B cell (primary cell): ENCODE measurements around the gene DRAP1. TPM values are rescaled to one million over a fixed set of nuclear protein-coding genes. Genes with fewer than 3 reads are reported as not detected.

ENCODE experiments used
- ATAC-seq: fragments of 200-7000 bp; cut with Tn5 transposase; one replicate; pipeline ENCODE4 v1.10.0; 2021; ENCODE audit warnings: low read depth, mild to moderate bottlenecking, moderate number of reproducible peaks, moderate library complexity
- CTCF ChIA-PET: fragments of 350-600 bp; sonication (Branson Sonifier 250); formaldehyde crosslinking; loops from one replicate; lab custom pipeline; 2021; ENCODE audit warnings: antibody characterized with exemption, inconsistent platforms; lab: Charles Lee
- POLR2A ChIA-PET: fragments of 350-600 bp; sonication (Branson Sonifier 250); formaldehyde crosslinking; loops from one replicate; lab custom pipeline; 2021; ENCODE audit warnings: antibody characterized with exemption; lab: Charles Lee
- DNase-seq: peaks from one replicate; pipeline ENCODE4 v3.0.0; 2013
- H2AFZ ChIP-seq: 2 replicates; pipeline ENCODE4 v1.6.1; 2012; ENCODE audit warnings: mild to moderate bottlenecking, low read depth, low read length; ENCODE audit not compliant: insufficient read depth, poor library complexity, severe bottlenecking
- H3K27ac ChIP-seq, 2 donors: 1 replicate in 1 of 2; 2 replicates in 1 of 2; pipeline ENCODE4 v1.5.1; 2012 to 2013; ENCODE audit warnings: low read length in 2 of 2, mild to moderate bottlenecking in 2 of 2, moderate library complexity in 1 of 2
- H3K27me3 ChIP-seq, 4 experiments: fragments of 200-600 bp in 1 of 4; sonication (generic) in 1 of 4; replicated peaks in 1 of 4; 1 replicate in 2 of 4; 2 replicates in 2 of 4; pipeline versions ENCODE4 v1.6.1 to v1.7.0; 2013 to 2016; ENCODE audit warnings: low read length in 3 of 4, mild to moderate bottlenecking in 2 of 4, mixed read lengths in 1 of 4, moderate library complexity in 1 of 4; ENCODE audit not compliant: insufficient read depth in 4 of 4, control insufficient read depth in 3 of 4; ENCODE audit errors: control extremely low read depth in 1 of 4
- H3K36me3 ChIP-seq, 2 experiments: replicated peaks in 1 of 2; 1 replicate in 1 of 2; 2 replicates in 1 of 2; pipeline versions ENCODE4 v1.6.1 to v1.7.1; 2013; ENCODE audit warnings: low read length in 1 of 2; ENCODE audit not compliant: insufficient read depth in 2 of 2, control insufficient read depth in 1 of 2; ENCODE audit errors: control extremely low read depth in 1 of 2, extremely low read depth in 1 of 2
- H3K4me1 ChIP-seq, 2 donors: fragments of 200-600 bp in 1 of 2; sonication (generic) in 1 of 2; 1 replicate in 1 of 2; 2 replicates in 1 of 2; pipeline versions ENCODE4 v1.5.1 to v1.6.1; 2013 to 2017; ENCODE audit warnings: low read length in 2 of 2; ENCODE audit not compliant: control insufficient read depth in 2 of 2, insufficient read depth in 2 of 2
- H3K4me2 ChIP-seq: replicated peaks from 2 replicates; pipeline ENCODE3; 2012; ENCODE audit warnings: mild to moderate bottlenecking, low read depth, low read length; ENCODE audit not compliant: poor library complexity, severe bottlenecking
- H3K4me3 ChIP-seq, 5 experiments: fragments of 200-600 bp in 1 of 5; sonication (generic) in 1 of 5; 1 replicate in 3 of 5; 2 replicates in 2 of 5; pipeline versions ENCODE4 v1.5.1 to v1.7.0; 2011 to 2016; ENCODE audit warnings: low read length in 4 of 5, mild to moderate bottlenecking in 4 of 5, low read depth in 2 of 5, control low read depth in 1 of 5, moderate library complexity in 1 of 5; ENCODE audit not compliant: insufficient read depth in 1 of 5; ENCODE audit errors: control extremely low read depth in 1 of 5, extremely low read depth in 1 of 5
- H3K79me2 ChIP-seq: fragments of 200-600 bp; sonication (generic); one replicate; pipeline ENCODE4 v1.6.0; 2016; ENCODE audit warnings: low read length; ENCODE audit not compliant: control insufficient read depth, insufficient read depth
- H3K9ac ChIP-seq: fragments of 200-600 bp; sonication (generic); 2 replicates; pipeline ENCODE4 v1.6.1; 2017; ENCODE audit warnings: mild to moderate bottlenecking, low read length, moderate library complexity
- H3K9me3 ChIP-seq, 3 donors: one replicate each; pipeline versions ENCODE4 v1.6.1 to v1.7.1; 2013; ENCODE audit warnings: low read length in 2 of 3; ENCODE audit not compliant: control insufficient read depth in 2 of 3, insufficient read depth in 1 of 3; ENCODE audit errors: control extremely low read depth in 1 of 3
- H4K20me1 ChIP-seq: 2 replicates; pipeline ENCODE4 v1.6.0; 2012; ENCODE audit warnings: mild to moderate bottlenecking, low read length; ENCODE audit not compliant: insufficient read depth, control insufficient read depth, poor library complexity, severe bottlenecking
- H3K27ac Mint-ChIP-seq: one replicate; pipeline ENCODE4 v1.8.0; 2021; ENCODE audit warnings: mixed read lengths
- H3K27me3 Mint-ChIP-seq: one replicate; pipeline ENCODE4 v1.8.0; 2021; ENCODE audit warnings: mixed read lengths
- H3K4me1 Mint-ChIP-seq: one replicate; pipeline ENCODE4 v1.8.0; 2021; ENCODE audit warnings: mixed read lengths
- H3K4me3 Mint-ChIP-seq: one replicate; pipeline ENCODE4 v1.8.0; 2021; ENCODE audit warnings: mixed read lengths
- H3K9me3 Mint-ChIP-seq: one replicate; pipeline ENCODE4 v1.8.0; 2022; ENCODE audit warnings: mixed read lengths; ENCODE audit not compliant: insufficient read depth
- CTCF ChIP-seq: fragments of 200-600 bp; IDR thresholded peaks from one replicate; pipeline ENCODE4 v1.8.0; 2022; ENCODE audit warnings: antibody characterized with exemption, mild to moderate bottlenecking
- EZH2 ChIP-seq: IDR thresholded peaks from 2 replicates; pipeline ENCODE4 v1.6.1; 2012; ENCODE audit warnings: borderline replicate concordance, low read depth, mild to moderate bottlenecking, moderate library complexity, low read length; ENCODE audit not compliant: insufficient read depth, poor library complexity, severe bottlenecking
- WGBS: methylation state at CpG from one replicate; pipeline ENCODE4 v1.1.5; 2013; ENCODE audit warnings: missing lambda C conversion rate; ENCODE audit not compliant: insufficient coverage; 5-methylcytosine and 5-hydroxymethylcytosine counted together
- intact Hi-C: fragments of 100-400 bp; cut with micrococcal nuclease; formaldehyde crosslinking; loops from one replicate; pipeline ENCODE4 v1.10.0; 2022
- polyA plus RNA-seq: library from polyadenylated mRNA; depleted of rRNA; stranded (reverse); fragments of >200 nt; gene quantifications from 2 replicates; pipeline ENCODE4 v1.2.3, GENCODE V29; 2012
- total RNA-seq, 2 donors: library from RNA; stranded (reverse); fragments of 120-200 nt in 1 of 2; gene quantifications; 1 replicate in 1 of 2; 2 replicates in 1 of 2; pipeline versions ENCODE4 v1.2.3 to v1.2.4, GENCODE V29; 2013 to 2022

DRAP1 gene
- total and polyA plus RNA-seq, 2 donors (not counting 1 experiment from before 2014, with no cell fraction given), result 71.7 to 83.9 TPM

GRCh38 chr11:65928667-65929066 lies 9.4 kb downstream of the DRAP1 start:
- H3K4me3 ChIP-seq, result peak overlapping the region in 2 of 5 experiments; percentile 11 to 67
- DNase-seq (no peak), ATAC-seq (no peak)
- no peaks in the 10 kb centered on the region for H3K9me3 ChIP-seq
- H4K20me1 ChIP-seq, result no peaks in the 10 kb centered on the region
- Mint-ChIP-seq H3K9me3 (no peaks in the 10 kb centered on the region), H3K4me3 (peak overlapping the region; percentile 52), H3K4me1 (peaks cover 18% of the 10 kb centered on the region), H3K27me3 (no peaks in the 10 kb centered on the region), H3K27ac (peak overlapping the region; percentile 98)
- no peaks in the 10 kb centered on the region for H3K79me2 ChIP-seq
- no peaks in the 10 kb centered on the region for H3K27me3 ChIP-seq
- H3K4me1 ChIP-seq, result peaks cover 20 to 22% of the 10 kb centered on the region in 2 donors
- CTCF ChIA-PET, result interaction anchor here (0.8 to 3.1 kb wide), 6 partner anchors 32 to 93 kb away, joined by 4 to 18 read pairs (median 4); partner anchors contain the start of genes CCDC85B and FIBP
- POLR2A ChIA-PET, result interaction anchor here (1.2 to 1.8 kb wide), 5 partner anchors 32 to 217 kb away, joined by 3 to 9 read pairs (median 5); partner anchors contain the start of genes CCDC85B, FIBP, KAT5 and SART1
- WGBS, result 49% methylated on average over 4 of the region's 6 CpGs
- H3K27ac ChIP-seq, result peak overlapping the region; percentile 40 to 79
- TF ChIP-seq EZH2 (no peak), CTCF (no peak)
- H3K9ac ChIP-seq, result no peak overlapping the region
- H2AFZ ChIP-seq, result peak overlapping the region; percentile 89
- peak overlapping the region; percentile 84 for H3K4me2 ChIP-seq
- H3K36me3 ChIP-seq, result no peaks in the 10 kb centered on the region
- intact Hi-C loops, result loop anchor here (1.0 to 2.0 kb wide), 3 partner anchors 9 to 38 kb away; partner anchors contain the start of genes C11orf68, CCDC85B, DRAP1 and SART1

- WGBS, result 84% methylated on average over 12 of the region's 13 CpGs
- Mint-ChIP-seq H3K4me1 (peaks cover 18% of the 10 kb centered on the region), H3K27ac (no peak overlapping the region), H3K4me3 (no peak overlapping the region), H3K27me3 (no peaks in the 10 kb centered on the region), H3K9me3 (no peaks in the 10 kb centered on the region)
- no peak overlapping the region for H3K4me3 ChIP-seq
- no peaks in the 10 kb centered on the region for H3K27me3 ChIP-seq
- no peaks in the 10 kb centered on the region for H4K20me1 ChIP-seq
- H3K36me3 ChIP-seq, result no peaks in the 10 kb centered on the region
- no peak overlapping the region for H3K9ac ChIP-seq
- H3K4me1 ChIP-seq, result peaks cover 20 to 22% of the 10 kb centered on the region in 2 donors
- H2AFZ ChIP-seq, result no peak overlapping the region
- H3K27ac ChIP-seq, result no peak overlapping the region
- no peak for ATAC-seq
- CTCF ChIA-PET, result interaction anchor here (0.8 to 1.5 kb wide), 4 partner anchors 9 to 48 kb away, joined by 3 to 6 read pairs (median 4); partner anchors contain the start of gene CCDC85B
- intact Hi-C loops, result no loop called here
- POLR2A ChIA-PET, result interaction anchor here (0.7 kb wide), 1 partner anchor 42 kb away, joined by 3 read pairs; the partner anchor contains the start of gene CCDC85B
- no peaks in the 10 kb centered on the region for H3K9me3 ChIP-seq
- no peak overlapping the region for H3K4me2 ChIP-seq
- H3K79me2 ChIP-seq, result no peaks in the 10 kb centered on the region
- TF ChIP-seq CTCF (no peak), EZH2 (no peak)
- no peak for DNase-seq
Observed at GRCh38 chr11:65931773-65932557, 12.7 kb downstream of the DRAP1 start.
